CD4-positive, alpha-beta T cell treated with Interleukin-1 beta for 1 hour (primary cell): Measurements from ENCODE around the gene CENPQ.
A peak's percentile ranks its signal among the peaks of the same experiment; 100 is the strongest.

Source experiments
- DNase-seq, 2 donors: peaks; one replicate each; pipeline ENCODE4 v3.0.0-alpha.2; 2020 to 2022

Gene CENPQ

DNA sequence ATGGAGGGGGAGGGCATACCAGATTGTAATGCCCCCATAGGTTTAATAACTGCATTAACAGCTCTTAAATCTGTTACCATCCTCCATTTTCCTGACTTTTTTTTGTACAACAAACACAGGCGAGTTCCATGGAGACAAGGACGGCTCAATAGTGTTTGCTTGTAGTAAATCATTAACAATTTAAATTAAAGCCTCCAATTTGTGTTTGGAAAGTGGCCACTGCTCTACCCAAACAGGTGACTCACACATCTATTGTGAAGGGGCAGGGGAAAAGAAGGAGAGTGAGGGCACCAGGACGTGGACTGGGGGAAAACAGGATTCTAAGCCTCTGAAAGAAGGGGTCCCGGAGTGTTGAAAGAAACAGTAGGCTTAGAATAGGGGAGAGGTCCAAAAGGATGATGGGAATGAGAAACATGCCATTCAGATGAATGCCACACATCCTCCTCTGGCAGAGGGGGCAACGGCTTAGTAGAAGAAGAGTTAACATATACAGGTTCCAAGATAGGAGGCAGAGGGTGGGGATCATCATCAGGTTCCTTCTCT lies 43.5 kb downstream of the CENPQ start:
- no peak for DNase-seq

DNA sequence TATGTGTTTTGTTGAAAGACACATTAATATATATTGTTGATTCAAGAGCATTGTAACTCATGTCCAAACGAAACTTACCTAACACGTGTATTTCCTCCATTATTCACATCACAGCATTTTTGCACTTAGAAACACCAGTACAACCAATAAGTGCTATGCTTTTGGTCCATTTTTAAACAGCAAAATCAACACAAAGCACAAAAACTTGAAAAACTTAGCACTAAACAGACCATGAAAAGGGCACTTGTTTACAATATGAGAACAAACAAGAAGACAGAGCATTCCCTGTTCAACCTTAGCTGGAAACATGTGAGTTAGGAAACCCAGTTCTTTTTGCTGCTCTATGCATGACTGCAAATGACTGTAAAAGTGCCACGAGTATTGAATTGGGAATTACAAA lies 46.2 kb downstream of the CENPQ start:
- DNase-seq, result no peak

DNA sequence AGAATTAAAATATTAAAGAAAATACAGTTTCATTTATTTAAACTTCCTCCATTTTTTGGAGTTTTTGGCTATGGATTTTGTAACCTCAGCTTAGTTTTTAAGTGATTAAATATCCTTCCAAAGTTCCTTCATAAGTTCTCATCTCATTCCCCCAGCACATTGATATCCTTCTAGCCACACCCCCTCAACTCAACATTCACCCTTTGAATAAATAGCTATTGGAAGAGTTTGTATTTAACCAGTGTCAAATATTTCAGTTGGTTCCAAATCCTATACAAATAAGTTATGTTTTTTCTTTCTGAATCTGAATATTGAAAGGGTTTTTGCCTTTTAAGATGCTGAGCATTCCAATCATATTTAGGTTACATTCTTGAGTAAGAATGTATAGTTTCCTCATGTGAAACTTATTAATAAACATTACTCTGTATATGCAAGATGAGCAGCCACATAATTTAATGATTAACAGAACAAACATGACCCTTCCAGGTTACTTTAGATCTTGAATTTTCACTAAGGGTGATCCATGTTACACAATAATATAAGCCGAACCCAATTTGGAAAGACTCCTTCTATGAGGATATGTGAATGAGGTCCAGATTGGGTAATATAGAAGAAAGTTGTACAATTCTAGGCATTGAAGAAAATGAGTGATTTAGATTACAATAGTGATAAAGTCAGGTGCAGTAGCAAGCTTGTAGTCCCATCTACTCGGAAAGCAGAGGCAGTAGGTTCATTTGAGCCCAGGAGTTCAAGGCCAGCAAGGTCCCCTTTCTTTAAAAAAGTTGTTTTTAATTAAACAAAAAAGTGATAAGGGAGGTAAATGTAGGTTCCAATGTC lies 50.2 kb downstream of the CENPQ start:
- no peak for DNase-seq

DNA sequence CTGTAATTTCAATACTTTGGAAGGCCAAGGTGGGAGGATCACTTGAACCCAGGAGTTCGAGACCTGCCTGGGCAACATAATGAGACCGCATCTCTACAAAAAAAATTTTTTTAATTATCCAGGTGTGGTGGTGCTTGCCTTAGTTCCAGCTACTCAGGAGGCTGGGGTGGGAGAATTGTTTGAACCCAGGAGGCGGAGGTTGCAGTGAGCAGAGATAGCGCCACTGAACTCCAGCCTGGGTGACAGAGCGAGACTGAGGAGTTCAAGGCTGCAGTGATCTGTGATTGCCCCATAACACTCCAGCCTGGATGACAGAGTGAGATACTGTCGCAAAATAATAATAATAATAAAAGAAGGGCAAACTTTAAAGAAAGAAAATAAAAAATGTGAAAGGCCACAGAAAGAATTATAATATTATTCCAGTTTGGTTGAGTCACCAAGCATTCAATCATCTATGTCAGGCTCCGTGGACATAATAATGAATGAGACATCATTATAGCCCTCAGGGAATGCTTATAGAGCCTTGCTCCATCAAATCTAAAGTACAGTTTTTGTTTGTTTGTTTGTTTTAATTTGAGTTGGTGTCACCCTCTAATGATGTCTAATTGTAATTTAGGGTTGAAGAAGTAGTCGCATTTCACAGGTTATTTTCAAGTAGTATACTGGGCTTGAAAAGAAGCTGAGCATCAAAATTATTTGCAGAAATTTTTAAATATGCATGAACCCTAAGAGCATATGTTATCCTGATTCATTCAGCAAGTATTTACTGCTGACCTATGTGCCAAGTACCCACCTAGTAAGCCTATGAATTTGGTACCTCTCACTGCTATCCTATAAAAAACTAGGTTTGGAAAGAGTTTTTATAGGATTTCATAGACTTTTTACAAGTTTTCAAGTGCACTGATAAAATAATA lies 51.7 kb downstream of the CENPQ start:
- no peak for DNase-seq

DNA sequence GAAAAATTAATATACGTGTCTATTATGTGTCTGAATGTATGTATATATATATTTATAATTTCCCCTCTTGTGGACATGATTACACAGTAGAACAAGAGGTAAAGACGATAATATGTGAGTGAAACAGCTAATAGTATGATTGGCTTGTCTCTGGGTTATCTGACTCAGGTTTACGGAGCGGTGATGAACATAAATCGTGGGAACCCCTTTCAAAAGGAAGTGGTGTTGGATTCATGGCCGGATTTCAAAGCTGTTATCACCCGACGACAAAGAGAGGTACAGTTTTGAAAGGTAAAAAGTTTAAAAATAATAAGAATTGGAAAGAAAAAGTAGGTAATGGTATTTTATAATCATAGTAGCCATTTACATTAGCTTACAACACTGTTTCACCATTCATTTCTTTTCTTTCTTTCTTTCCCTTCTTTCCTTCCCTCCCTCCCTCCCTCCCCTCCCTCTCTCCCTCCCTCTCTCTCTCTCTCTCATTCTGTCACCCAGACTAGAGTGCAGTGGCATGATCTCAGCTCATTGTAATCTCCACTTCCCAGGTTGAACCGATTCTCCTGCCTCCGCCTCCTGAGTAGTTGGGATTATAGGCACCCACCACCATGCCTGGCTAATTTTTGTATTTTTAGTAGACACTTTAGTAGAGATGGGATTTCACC lies 52.4 kb downstream of the CENPQ start:
- no peak for DNase-seq

DNA sequence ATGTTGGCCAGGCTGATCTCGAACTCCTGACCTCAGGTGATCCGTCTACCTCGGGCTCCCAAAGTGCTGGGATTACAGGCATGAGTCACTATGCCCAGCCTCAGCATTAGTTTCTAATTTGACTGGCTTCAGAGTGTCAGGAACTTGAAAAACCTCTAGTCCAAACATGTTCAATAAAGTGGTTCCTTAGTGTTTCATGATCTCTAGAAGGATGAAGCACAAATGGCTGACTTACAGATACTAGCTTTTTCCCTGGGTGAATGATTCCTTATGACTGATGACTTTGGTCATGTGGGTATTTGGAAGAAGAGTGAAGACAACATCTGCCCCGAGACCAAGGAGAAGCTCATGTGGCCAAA lies 53.0 kb downstream of the CENPQ start:
- DNase-seq, result no peak

DNA sequence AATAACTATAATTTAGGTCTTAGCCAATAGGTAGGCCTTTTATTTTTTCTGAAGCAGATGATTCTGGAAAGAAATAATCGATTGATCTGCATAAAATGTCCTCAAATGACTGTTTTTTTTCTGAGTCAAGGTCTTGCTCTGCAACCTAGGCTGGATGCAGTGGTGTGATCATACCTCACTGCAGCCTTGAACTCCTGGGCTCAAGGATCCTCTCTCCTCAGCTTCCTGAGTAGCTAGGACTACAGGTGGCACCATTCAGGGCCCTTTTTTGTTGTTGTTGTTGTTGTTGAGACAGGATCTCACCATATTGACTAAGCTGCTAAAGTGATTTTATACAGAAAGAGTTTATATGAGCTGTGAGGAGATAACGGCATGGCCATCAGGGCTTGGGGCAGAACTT lies 54.7 kb downstream of the CENPQ start:
- DNase-seq, result no peak

DNA sequence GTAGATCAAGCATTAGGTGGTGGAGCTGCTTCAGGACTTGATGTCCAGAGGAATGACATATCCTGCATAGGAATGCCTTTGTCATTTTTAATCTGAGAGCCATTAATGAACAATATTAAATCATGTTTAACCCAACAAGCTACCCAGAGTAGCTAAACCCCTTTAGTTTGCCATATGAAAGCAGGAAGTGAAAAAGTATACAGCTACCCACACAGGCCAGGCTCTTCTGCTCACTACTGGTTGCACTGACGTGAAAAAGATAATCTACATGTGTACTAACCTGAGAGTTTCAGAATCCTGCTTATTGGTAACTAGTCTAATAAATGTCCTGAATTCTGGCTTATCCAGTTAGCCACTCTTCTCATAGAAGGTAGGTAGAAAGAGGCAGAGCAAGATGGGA lies 56.5 kb downstream of the CENPQ start:
- DNase-seq, result no peak

DNA sequence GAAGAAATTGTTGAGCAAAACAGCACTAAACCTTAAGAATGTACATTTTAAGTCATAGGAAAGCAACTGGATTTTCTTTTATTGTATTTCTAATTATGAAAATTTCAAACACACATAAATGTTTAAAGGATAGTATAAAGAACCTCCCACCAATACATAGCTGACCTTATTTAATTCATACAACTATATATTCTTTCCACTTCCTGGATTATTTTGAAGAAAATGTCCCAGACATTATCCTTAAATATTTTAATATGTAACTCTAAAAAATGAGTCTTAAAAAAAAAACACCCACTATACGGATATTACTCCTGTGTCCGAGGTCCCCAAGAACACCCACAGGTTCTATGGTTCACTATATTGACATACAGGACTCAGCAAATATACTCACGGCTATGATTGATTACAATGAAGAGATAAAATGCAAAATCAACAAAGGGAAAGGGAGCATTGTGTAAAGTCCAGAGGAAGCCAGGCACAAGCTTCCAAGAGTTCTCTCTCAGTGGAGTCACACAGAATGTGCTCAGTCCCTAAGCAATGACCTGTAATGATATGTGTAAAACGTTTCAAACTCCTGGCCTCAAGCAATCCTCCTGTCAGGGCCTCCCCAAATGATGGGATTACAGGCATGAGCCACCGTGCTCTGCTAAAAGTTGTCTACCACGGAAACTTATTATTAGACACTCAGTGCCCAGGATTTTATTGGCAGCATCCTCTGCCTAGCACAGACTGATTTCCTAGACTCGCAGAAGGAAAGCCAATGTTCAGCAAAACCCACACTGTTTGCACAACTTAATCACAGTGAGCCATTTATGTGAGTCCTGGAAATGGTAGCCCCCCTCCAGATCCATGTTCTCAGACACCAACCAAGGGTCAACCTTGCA lies 59.8 kb downstream of the CENPQ start:
- DNase-seq, result no peak

DNA sequence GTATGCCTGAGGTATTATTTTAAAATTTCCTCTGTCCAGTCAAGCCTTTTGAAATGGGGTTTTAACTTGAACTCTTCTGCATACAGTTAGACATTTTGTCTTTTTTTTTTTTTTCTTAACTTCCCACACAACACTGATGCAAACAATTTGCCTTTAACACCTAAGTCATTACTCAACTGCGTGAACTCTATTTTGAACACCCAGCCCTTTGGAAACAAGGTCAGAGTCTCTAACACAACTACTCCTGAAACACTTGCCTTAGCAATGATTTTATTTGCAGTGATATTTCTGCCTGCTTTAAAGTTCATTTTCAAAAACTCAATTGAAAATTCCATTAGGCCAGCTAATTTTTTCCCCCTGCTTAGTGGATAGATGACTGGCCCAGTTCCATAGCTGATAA lies 60.7 kb downstream of the CENPQ start:
- no peak for DNase-seq

DNA sequence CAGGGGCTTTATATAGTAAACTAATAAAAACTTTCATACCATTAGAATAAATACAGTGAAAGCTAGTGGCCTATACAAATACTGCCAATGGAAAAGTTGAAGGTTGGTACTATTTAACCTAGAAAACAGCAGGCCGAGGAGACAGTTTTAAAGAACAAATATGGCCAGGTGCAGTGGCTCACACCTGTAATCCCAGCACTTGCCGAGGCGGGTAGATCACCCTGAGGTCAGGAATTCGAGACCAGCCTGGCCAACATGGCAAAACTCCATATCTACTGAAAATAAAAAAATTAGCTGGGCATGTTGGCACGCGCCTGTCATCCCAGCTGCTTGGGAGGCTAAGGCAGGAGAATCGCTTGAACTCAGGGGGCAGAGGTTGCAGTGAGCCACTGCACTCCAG lies 61.4 kb downstream of the CENPQ start:
- DNase-seq, result no peak

DNA sequence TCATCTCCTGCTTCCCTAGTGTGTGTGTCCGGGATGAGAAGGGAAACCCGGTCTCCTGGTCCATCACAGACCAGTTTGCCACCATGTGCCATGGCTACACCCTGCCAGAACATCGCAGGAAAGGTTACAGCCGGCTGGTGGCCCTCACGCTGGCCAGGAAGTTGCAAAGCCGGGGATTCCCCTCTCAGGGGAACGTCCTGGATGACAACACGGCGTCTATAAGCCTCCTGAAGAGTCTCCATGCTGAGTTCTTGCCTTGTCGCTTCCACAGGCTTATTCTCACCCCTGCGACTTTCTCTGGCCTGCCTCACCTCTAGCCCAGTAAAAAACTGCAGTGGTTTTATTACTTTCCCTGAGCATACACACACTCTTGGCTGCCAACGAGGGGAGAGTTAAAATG lies 63.4 kb downstream of the CENPQ start:
- DNase-seq, result no peak

DNA sequence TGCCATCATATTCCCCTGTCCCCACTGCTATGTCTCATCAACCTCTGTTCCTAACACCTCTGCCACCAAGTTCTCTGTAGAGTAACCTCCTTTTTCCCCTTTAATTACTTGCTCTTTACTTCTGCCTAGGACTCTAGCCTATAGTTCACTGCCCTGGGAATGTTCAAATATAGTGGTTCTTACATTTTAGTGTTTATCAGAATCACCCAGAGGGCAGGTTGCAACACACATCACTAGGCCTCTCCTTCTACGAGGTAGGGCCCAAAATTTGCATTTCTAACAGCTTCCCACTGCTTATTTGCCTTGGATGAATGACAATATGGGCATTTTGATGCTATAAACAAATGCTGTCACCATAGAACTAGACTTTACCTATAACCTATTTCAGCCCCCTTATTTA lies 64.2 kb downstream of the CENPQ start:
- DNase-seq, result no peak

DNA sequence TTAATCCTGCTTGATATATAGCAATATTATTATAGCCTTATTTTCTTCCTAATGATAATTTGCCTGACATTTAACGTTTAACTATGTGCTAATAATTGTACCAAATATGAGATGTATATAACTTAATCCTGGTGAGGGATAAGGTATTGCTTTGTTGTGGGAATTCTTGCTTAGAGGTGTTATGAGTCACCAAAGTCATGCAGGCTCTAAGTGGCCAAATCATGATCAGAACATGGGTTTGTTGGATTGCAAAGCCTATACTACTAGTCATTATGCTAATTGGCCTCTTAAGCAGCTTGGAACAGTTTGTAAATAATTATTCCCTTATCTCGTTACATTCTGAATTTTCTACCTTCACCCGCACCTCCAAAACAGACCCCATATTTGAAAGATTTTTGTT lies 65.4 kb downstream of the CENPQ start:
- DNase-seq, result no peak

DNA sequence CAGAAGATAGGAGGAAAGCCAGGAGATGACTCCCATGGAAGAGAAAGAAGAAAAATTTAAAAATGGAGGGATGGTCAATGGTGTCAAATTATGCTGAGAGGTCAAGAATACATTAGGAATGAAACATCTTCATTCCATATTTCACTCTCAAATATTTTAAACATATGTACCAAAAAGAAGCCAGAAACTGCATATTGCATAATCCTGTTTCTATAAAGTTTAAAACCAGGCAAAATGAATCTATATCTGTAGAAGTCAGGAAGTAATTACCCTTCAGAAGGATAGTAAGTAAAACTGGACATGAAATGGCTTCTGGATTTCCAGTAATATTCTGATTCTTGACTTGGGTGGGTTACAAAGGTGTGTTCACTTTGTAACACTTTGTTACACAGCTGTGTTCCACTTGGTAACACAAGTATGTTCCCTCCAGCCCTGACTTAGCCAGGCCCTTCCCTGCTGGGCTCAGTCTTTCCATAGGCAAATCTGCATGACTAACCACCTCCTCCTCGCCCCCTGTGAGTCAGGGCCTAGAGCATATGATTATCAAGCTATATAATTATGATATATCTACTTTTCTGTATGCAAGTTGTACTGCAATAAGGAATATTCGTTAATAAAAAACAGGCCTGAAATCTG lies 67.1 kb downstream of the CENPQ start:
- DNase-seq, result no peak

DNA sequence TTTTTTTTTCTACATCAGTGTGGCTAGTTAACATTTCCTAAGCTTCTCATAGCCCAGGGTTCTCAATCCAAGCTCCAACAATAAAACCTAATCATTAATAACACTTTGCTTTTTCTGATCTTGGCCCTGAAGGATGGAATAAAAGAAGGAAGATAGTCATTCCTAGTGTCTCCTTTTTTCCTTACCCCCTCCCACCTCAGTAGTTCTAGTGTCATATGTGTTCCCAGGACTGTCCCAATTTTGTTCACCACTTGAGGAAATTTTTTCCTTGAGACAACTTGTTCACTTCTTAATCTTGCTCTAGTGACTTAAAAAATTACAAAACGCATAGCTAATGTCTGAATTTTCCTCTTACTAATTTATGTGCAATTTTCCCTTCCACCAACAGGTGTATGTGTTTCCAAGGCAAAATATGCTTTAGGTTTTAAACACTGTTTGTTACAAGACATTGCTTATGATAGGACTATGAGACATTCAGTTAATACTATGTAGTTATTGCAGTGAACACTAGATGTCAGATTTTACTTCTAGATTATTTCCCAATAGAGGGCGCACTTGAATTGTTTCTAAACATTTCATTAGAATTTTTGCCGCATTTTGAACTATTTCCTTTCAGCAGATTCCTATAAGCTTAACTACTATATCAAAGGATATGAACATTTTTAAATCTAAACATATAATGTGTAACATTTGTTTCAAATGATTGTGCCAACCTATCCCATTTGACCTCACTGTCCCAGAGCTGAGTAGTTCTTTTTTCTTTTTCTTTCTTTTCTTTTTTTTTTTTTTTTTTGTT lies 68.8 kb downstream of the CENPQ start:
- peak in 1 of 2 donors; percentile 30 for DNase-seq

DNA sequence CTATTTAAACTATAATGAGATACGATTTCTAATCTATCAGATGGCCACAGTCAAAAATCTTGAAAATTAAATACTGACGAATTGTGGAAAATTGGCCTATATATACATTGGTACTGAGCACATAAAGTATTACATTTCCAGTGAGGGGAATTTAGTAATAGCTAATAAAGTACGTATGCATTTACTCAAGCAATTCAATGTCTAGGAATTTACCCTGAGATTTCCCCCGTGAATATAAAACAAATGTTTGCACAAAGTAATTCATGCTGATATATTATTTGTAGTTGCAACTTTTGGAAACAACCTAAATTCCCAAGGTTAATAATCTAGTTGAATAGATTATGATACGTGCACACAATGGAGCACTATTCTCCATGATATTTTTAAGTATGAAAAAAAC lies 72.6 kb downstream of the CENPQ start:
- DNase-seq, result no peak

DNA sequence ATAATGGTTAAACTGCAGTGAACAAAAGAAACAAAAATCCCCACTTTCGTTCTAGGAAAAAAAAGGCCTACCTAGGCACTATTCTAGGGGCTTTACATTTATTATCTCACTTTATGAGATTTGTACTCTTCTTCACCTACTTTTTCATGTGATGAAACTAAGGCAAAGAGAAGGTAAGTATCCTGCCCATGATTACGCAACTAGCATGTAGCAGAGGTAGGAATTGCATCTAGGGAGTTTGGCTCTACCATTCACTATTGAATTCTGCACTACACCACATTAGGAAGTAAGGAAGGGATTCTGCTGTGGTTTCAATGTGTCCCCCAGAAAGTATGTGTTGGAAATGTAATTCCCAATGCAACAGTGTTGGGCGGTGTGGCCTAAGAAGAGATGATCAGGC lies 75.9 kb downstream of the CENPQ start:
- DNase-seq, result no peak

DNA sequence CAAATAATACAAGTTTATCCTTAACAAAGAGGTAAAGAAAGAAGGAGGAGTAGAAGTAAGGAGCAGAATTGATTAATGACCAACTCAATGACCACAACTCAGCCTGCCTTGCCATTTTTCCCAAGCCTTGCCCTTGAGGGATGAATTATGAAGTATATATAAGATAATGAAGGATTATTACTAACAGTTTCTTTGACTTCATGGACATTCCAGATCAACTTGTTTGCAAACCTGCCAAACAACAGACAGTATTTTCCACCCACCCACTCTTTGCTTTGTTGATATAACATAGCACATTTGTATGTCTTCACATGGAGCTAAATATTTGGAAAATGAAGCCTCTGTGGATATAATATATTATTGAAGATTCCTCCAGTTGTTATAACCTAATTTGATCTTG lies 77.4 kb downstream of the CENPQ start:
- DNase-seq, result no peak

DNA sequence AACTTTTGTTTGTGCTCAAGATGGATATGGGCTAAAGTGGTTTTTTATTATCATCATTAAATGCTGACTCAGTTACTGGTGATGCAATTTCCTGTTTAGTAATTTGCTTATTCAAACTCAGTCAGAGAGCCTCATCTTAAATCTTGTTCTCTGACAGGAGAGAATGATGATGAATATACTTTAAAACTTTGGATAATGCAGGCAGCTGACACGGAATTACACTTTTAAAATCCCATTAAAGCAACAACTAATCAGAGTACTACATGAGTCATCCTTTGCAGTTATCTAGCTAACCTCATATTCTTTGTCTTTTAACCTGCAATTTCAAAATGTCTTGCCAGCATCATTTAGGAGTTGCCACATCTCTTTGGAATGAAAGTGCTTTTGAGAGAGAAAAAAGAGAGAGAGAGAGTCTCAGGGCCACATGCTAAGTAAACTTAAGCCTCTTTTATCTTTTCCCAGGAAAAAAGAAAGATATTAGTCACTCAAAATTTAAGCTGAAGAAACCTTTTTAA lies 78.1 kb downstream of the CENPQ start:
- no peak for DNase-seq

DNA sequence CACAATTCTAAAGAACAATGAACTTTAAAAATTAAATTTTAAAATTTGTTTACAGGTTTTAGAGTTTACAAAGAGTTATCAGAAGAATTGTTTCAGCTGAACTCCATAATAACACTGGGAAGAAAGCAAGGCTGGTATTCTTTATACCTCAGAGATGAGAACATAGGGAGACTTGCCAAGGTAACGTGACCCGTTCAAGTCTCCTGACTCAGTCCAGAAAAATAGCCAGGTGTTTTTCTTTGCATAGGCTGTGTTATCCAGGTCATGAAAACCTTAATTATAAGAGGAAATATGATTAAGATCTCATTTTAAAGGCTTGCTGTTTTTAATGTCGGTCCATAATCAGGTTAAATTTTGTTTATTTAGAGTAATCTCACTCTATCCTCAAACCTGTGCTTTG lies 78.8 kb downstream of the CENPQ start:
- DNase-seq, result no peak
